NCI-H146 (cell line): ENCODE data around the gene SRSF3.
A peak's percentile ranks its signal among the peaks of the same experiment; 100 is the strongest.

Source experiments
- DNase-seq: peaks from one replicate; lab custom pipeline; 2025; lab: John Stamatoyannopoulos, UW

The SRSF3 gene

GRCh38 chr6:36623547-36624459 is 29.6 kb downstream of the SRSF3 start:
- DNase-seq = peak; percentile 75

- DNase-seq = no peak
Observed at GRCh38 chr6:36624461-36625157, 30.4 kb downstream of the SRSF3 start.

GRCh38 chr6:36625158-36625919 is 31.2 kb downstream of the SRSF3 start:
- DNase-seq = peak; percentile 72

DNA sequence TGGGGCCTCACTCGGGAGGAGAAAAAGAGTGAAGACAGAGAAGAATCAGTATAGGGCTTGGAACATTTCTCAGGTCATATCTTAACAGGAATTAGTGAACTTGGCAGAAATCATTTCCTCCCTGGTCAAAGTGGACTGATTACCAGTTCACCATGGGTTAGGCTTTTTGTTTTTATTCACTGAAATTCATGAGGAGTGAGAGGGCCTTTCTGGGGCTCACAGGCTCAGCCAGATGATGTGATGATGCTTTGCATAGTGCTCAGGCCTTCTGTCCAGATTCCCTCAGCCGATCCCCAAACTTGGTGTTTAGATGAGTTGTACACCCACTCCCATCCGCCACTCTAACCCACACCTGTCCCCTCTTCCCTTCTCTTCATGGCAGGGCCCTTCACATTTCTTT is 32.5 kb downstream of the SRSF3 start:
- no peak for DNase-seq

DNA sequence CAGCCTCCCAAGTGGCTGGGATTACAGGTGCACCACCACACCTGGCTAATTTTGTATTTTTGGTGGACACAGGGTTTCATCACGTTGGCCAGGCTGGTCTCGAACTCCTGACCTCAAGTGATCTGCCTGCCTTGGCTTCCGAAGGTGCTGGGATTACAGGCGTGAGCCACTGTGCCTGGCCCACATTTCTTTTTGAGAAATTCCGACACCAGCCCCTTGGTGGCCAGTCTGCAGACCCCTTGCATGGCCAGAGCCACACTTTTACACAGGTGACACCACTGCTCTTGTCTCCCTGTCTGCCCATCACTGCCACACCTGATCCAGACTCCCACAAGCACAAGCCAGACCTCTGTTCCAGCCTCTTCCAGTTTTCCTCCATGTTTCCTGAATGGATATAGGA is 33.0 kb downstream of the SRSF3 start:
- no peak for DNase-seq

DNA sequence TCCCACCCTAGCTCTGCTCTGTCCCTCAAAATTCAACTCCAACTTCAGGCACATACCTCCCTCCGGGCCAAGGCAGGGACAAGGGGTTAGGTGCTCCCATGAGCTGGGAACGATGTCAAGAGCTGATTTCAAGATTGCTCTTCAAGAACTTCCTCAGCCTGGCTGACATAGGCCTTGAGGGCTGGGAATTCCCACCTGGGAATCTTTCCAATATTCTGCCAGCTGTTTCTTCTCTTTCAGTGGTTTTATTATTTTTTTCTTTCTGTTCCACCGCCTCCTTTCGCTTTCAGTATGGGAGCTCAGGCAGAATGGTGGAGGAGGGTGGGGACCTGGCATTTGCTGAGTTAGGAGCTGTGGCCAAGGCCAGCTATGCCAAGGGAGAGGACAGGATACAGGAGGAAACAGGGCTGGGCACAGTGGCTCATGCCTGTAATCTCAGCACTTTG is 33.7 kb downstream of the SRSF3 start:
- no peak for DNase-seq

- no peak for DNase-seq
Observed at GRCh38 chr6:36629784-36630183, 35.6 kb downstream of the SRSF3 start.

DNA sequence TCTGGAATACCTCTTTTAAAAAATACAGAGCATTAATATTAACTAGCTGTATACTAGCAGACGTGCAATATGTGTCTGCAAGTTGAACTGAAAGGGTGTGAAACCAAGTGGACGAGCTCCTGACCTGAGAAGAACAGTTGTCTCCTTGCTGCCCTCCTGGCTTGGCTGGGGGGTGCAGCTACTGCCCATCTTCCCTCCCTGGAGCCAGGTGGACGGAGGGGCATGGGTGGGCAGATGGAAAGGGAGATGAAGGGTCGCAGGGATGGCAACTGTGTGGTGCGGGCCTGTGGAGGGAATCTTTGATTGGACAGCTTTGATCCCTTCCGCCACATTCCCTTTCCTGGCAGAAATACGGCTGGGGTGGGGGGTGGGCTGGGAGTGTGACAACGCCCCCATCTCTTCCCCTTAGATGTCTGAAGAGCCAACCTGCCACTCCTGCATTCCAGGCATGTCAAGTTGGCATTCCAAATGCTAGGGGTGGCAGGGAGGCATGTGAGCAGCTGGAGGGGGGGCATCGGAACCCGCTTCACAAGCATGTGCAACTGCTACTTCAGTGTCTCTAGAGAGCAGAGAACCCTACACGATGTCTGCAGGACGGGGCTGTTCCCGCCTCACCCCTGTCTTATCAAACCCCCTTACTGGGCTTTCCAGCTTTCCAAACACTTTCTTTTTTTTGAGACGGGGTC is 37.3 kb downstream of the SRSF3 start:
- DNase-seq = no peak

GRCh38 chr6:36633370-36633769 is 39.2 kb downstream of the SRSF3 start:
- no peak for DNase-seq

GRCh38 chr6:36633915-36634314 is 39.8 kb downstream of the SRSF3 start:
- DNase-seq = peak; percentile 24

GRCh38 chr6:36634317-36635108 is 40.4 kb downstream of the SRSF3 start:
- DNase-seq = no peak

DNA sequence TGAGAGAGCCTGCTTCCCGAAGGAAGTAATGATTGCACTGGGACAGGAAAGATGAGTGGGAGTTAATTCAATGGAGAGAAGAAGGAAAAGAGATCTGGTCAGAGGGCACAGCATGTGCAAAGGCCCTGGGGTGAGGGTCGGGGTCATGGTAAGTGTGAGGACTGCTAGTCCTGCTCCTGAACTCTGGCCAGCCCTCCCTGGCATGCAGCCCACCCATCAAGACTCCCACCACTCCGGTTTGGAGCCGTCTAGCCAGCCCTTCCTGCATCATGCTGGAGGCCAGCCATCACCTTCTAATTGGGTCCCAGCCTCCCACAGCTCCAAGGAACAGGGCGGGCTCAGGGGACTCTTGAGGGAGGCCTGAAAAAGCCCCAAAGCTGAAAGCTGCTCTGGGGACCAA is 42.1 kb downstream of the SRSF3 start:
- no peak for DNase-seq

- DNase-seq = no peak
Observed at GRCh38 chr6:36636687-36637418, 42.7 kb downstream of the SRSF3 start.

DNA sequence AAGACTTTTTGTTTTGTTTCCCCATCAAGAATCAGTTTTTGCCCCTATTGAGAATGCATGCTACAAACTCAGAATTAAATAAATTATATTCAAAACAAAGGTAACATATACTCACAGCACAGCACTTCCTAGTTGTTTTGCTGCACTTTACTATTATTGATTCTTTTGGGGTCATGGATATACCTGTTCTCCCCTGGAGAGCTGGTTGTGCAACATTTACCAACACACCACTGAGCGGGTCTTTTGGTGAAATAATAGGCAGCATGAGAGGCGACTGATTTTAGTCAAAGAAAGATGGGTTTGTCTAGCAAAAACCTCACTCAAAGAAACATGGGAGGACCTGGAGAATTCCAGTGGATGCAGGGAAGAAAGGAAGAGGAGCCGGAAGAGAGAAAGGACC is 44.4 kb downstream of the SRSF3 start:
- DNase-seq = no peak

DNA sequence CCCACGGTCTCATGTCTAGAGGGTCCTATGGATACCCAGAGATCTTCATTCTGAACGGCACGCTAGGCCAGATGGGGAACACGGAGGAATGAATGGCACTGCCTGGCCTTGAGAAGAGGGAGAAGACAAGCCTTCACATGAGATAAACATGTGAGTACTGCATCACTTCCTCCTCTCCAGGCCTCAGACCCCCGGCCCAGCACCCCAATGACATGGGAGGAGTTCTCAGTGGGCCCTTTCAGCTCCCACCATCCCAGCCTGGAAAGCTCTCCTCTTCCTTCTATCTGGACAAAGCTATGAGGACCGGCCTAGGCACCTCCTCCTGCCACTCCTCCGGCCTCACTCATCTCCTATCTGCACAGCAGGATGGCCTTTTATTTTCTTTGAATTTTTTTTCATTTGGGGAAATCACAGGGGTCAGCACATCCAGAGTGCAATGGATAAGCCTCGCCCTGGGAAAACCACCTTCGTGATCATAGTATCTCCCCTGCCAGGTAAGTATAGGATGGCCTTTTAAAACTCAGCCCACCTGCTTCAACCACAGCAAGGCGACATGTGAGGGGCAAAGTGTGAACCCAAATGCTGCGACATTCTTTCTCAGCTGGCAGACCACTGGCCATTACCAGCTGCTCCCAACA is 45.1 kb downstream of the SRSF3 start:
- no peak for DNase-seq

DNA sequence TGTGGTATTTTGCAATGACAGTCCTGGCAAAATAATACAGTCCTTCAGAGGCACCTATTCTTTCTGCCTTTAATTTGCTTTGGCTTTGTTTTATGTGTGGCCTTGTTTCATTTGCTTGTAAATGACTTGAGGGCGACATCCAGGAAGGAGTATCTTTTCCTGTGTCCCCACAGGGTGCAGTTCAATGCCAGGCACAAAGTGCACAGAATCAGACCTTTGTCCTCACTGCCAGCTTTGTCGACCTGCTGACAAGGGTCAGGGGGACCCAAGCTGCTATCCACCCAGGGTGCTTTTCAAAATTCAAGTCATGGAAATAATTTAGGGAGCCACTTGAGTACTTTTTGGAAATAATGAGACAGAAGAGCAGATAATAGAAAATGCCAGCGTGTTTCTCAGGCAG is 47.4 kb downstream of the SRSF3 start:
- DNase-seq = no peak

DNA sequence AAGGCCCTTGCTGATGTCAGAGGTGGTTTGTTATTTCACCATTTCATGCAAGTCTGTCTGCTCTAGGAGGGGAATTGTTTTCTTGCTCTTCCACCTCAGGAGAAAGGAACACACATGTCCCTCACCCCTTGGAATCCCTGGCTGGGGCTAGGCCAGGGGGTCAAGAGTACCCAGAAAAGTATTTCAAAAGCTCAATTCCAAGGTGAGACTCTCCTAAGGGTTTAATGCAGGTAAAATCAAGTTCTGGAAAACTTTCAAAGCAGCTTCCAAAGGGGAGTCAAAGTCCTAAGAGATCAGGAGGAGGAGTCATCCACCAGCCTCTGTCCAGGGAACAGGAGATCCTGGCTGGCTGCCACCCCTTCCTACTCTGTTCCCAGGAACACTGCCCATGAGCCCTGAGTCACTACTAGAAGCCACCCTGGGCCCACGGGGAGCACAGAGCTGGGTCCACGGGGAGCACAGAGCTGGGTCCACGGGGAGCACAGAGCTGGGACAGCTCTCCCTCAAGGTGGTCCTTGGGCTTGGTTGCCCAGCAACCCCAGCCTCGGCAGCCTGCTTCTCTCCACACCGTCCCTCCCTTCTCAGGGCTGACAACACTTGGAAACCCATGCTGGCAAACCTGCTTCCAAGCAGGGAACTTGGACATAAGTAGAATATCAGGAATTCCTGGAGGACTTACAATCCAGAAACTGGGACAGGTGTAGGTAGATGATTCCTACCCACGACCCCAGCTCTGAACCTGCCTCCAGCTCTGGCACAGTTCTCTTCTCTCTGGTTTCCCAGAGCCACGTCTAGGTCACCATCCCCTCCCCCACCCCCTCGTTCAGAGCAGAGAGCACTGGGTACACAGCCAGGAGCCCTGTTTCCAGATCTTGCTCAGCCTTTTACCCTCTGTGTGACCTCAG is 49.0 kb downstream of the SRSF3 start:
- DNase-seq = no peak

- DNase-seq = no peak
Observed at GRCh38 chr6:36643977-36644376, 49.8 kb downstream of the SRSF3 start.

- no peak for DNase-seq
Observed at GRCh38 chr6:36649086-36649485, 54.9 kb downstream of the SRSF3 start.
